OCI-LY7 (cell line): ENCODE results near the gene FAM227B.

Experiments used
- CTCF ChIP-seq: fragments of 200-600 bp; sonication (generic); conservative IDR thresholded peaks from 2 replicates; pipeline ENCODE4 v1.5.1; 2014; ENCODE audit warnings: mild to moderate bottlenecking, antibody characterized with exemption, low read length, moderate library complexity, mixed read lengths
- EZH2phosphoT487 ChIP-seq: fragments of 200-600 bp; sonication (generic); IDR thresholded peaks from 2 replicates; pipeline ENCODE4 v1.6.1; 2018; ENCODE audit warnings: low read depth, borderline replicate concordance, mild to moderate bottlenecking, mixed run types, antibody characterized with exemption, low read length, moderate library complexity, mixed read lengths

GRCh38 chr15:49314716-49315115 lies 305.9 kb downstream of the FAM227B start:
- no peak for TF ChIP-seq CTCF
- no peak for TF ChIP-seq EZH2phosphoT487
